Prostate gland (tissue), 2 donors: ENCODE data around the gene ADCY1. TPM values are rescaled to one million over a fixed set of nuclear protein-coding genes. Genes with fewer than 3 reads are reported as not detected.
A peak's percentile ranks its signal among the peaks of the same experiment; 100 is the strongest.

Source experiments
- DNase-seq: peaks from one replicate; pipeline ENCODE4 v3.0.0-alpha.2; 2019; ENCODE audit warnings: low spot score
- H3K27ac ChIP-seq, 2 donors: fragments of 200-600 bp; sonication (generic); 2 replicates each; pipeline ENCODE4 v1.5.1; 2017 to 2019
- H3K27me3 ChIP-seq: fragments of 200-600 bp; sonication (generic); replicated peaks from 2 replicates; pipeline ENCODE4 v1.5.1; 2019; ENCODE audit not compliant: insufficient read depth
- H3K36me3 ChIP-seq, 2 donors: fragments of 200-600 bp; sonication (generic); 1 replicate in 1 of 2; 2 replicates in 1 of 2; pipeline versions ENCODE4 v1.5.1 to v1.8.1; 2017 to 2019
- H3K4me1 ChIP-seq: fragments of 200-600 bp; sonication (generic); replicated peaks from 2 replicates; pipeline ENCODE4 v1.5.1; 2019
- H3K4me3 ChIP-seq, 2 donors: fragments of 200-600 bp; sonication (generic); 2 replicates each; pipeline ENCODE4 v1.5.1; 2017 to 2019
- H3K9me3 ChIP-seq: fragments of 200-600 bp; sonication (generic); 2 replicates; pipeline ENCODE4 v1.5.1; 2017
- CTCF ChIP-seq, 4 experiments: fragments of 200-600 bp in 2 of 4; fragments of 450-650 bp in 2 of 4; sonication (generic) in 2 of 4; IDR thresholded peaks; 1 replicate in 3 of 4; 2 replicates in 1 of 4; pipeline ENCODE4 v1.5.1; 2016 to 2019; ENCODE audit warnings: antibody characterized with exemption in 4 of 4, mild to moderate bottlenecking in 2 of 4, moderate library complexity in 2 of 4
- POLR2A ChIP-seq: fragments of 450-650 bp; IDR thresholded peaks from one replicate; pipeline ENCODE4 v1.6.1; 2016; ENCODE audit warnings: antibody characterized with exemption, mild to moderate bottlenecking
- POLR2AphosphoS5 ChIP-seq: sonication (generic); formaldehyde crosslinking; IDR thresholded peaks from one replicate; pipeline ENCODE4 v1.6.1; 2017; ENCODE audit warnings: antibody characterized with exemption
- WGBS: methylation state at CpG from one replicate; pipeline ENCODE4 v1.1.5; 2018; 5-methylcytosine and 5-hydroxymethylcytosine counted together
- intact Hi-C: fragments of 100-400 bp; cut with DNase I; formaldehyde crosslinking; loops from one replicate; pipeline ENCODE4 v1.14.2; 2022
- total RNA-seq, 2 donors: library from RNA; depleted of rRNA; stranded (reverse); fragments of >200 nt; gene quantifications; one replicate each; pipeline ENCODE4 v1.1.0, GENCODE V29; 2016

The ADCY1 gene
- total RNA-seq, 2 donors from 2014 or later: 4.5 to 17.0 TPM

GRCh38 chr7:45689011-45689796, 115.0 kb downstream of the ADCY1 start:
- Histone ChIP-seq H3K36me3 (no peaks in the 10 kb centered on the region), H3K4me1 (peaks cover 7% of the 10 kb centered on the region), H3K9me3 (no peaks in the 10 kb centered on the region), H3K27me3 (no peaks in the 10 kb centered on the region), H3K27ac (peak overlapping the region in 1 of 2 donors; percentile 58), H3K4me3 (no peak overlapping the region)
- no peak for TF ChIP-seq POLR2AphosphoS5
- TF ChIP-seq CTCF (IDR thresholded peaks at IDR 0.05): no peak
- TF ChIP-seq POLR2A: no peak
- 83% methylated on average over 10 of the region's 10 CpGs for WGBS
- intact Hi-C loops: no loop called here
- no peak for DNase-seq

GRCh38 chr7:45689797-45690761, 115.9 kb downstream of the ADCY1 start:
- no peaks in the 10 kb centered on the region for H3K36me3 ChIP-seq
- TF ChIP-seq CTCF (IDR thresholded peaks at IDR 0.05) (no peak), POLR2AphosphoS5 (no peak), POLR2A (no peak)
- H3K4me3 ChIP-seq: no peak overlapping the region
- peaks cover 7% of the 10 kb centered on the region for H3K4me1 ChIP-seq
- no peaks in the 10 kb centered on the region for H3K9me3 ChIP-seq
- H3K27ac ChIP-seq: peak overlapping the region; percentile 42 to 58
- H3K27me3 ChIP-seq: no peaks in the 10 kb centered on the region
- DNase-seq: no peak
- intact Hi-C loops: no loop called here
- WGBS: 91% methylated on average over 15 of the region's 15 CpGs

- Histone ChIP-seq H3K4me3 (no peak overlapping the region), H3K9me3 (no peaks in the 10 kb centered on the region), H3K4me1 (peaks cover 7% of the 10 kb centered on the region), H3K36me3 (no peaks in the 10 kb centered on the region), H3K27me3 (no peaks in the 10 kb centered on the region), H3K27ac (peak overlapping the region; percentile 42 to 58)
- TF ChIP-seq POLR2A (no peak), POLR2AphosphoS5 (no peak), CTCF (IDR thresholded peaks at IDR 0.05) (no peak)
- intact Hi-C loops: no loop called here
- peak; percentile 1 for DNase-seq
Measured at GRCh38 chr7:45690762-45691150, 116.6 kb downstream of the ADCY1 start.

- DNase-seq: peak; percentile 51
- WGBS: 54% methylated on average over 6 of the region's 6 CpGs
- intact Hi-C loops: no loop called here
- Histone ChIP-seq H3K27me3 (no peaks in the 10 kb centered on the region), H3K27ac (peak overlapping the region in 1 of 2 donors; percentile 58), H3K9me3 (no peaks in the 10 kb centered on the region), H3K4me3 (no peak overlapping the region), H3K36me3 (no peaks in the 10 kb centered on the region), H3K4me1 (peaks cover 7% of the 10 kb centered on the region)
- peak; percentile 65 for TF ChIP-seq POLR2AphosphoS5
- no peak for TF ChIP-seq CTCF (IDR thresholded peaks at IDR 0.05)
Measured at GRCh38 chr7:45691155-45691656, 117.0 kb downstream of the ADCY1 start.
